A673 (cell line): ENCODE data around the gene CCR2. TPM values are rescaled to one million over a fixed set of nuclear protein-coding genes. Genes with fewer than 3 reads are reported as not detected.

Experiments used
- BruUV-seq: library from RNA; stranded (reverse); fragments of 400-500 nt; replicated peaks from 2 replicates; lab custom pipeline; 2021; lab: Mats Ljungman, UMichigan
- CTCF ChIA-PET: fragments of 300-600 bp; sonication (Branson Sonifier 250); formaldehyde crosslinking; loops from one replicate; lab custom pipeline; 2022; ENCODE audit warnings: antibody characterized with exemption; lab: Charles Lee
- POLR2A ChIA-PET: fragments of 300-600 bp; sonication (Branson Sonifier 250); formaldehyde crosslinking; loops from one replicate; lab custom pipeline; 2022; ENCODE audit warnings: antibody characterized with exemption; ENCODE audit not compliant: low non-redundant PET; lab: Charles Lee
- DNase-seq: peaks from one replicate; pipeline ENCODE4 v3.0.0-alpha.2; 2015; ENCODE audit warnings: low spot score
- H3K27ac ChIP-seq: fragments of 200-600 bp; sonication (generic); 2 replicates; pipeline ENCODE4 v1.5.1; 2016; ENCODE audit warnings: mixed run types, low read depth, mild to moderate bottlenecking, mixed read lengths, antibody characterized with exemption, low read length; ENCODE audit not compliant: poor library complexity, severe bottlenecking
- H3K27me3 ChIP-seq: fragments of 200-600 bp; sonication (generic); replicated peaks from 2 replicates; pipeline ENCODE4 v1.6.1; 2017; ENCODE audit warnings: mixed run types, low read depth, mild to moderate bottlenecking, mixed read lengths, antibody characterized with exemption, low read length; ENCODE audit not compliant: insufficient read depth, poor library complexity
- H3K36me3 ChIP-seq: fragments of 200-600 bp; sonication (generic); 2 replicates; pipeline ENCODE4 v1.6.1; 2016; ENCODE audit warnings: mixed run types, mild to moderate bottlenecking, mixed read lengths, antibody characterized with exemption, low read length; ENCODE audit not compliant: insufficient read depth, poor library complexity, severe bottlenecking
- H3K4me1 ChIP-seq: fragments of 200-600 bp; sonication (generic); 2 replicates; pipeline ENCODE4 v1.6.1; 2017; ENCODE audit warnings: mixed run types, mild to moderate bottlenecking, mixed read lengths, antibody characterized with exemption, low read length; ENCODE audit not compliant: insufficient read depth, poor library complexity, severe bottlenecking
- H3K4me3 ChIP-seq: fragments of 200-600 bp; sonication (generic); 2 replicates; pipeline ENCODE4 v1.5.1; 2016; ENCODE audit warnings: low read depth, mixed run types, mild to moderate bottlenecking, mixed read lengths, low read length; ENCODE audit not compliant: poor library complexity, severe bottlenecking
- H3K9me3 ChIP-seq: fragments of 200-600 bp; sonication (generic); 2 replicates; pipeline ENCODE4 v1.6.1; 2016; ENCODE audit warnings: mixed run types, low read depth, mild to moderate bottlenecking, mixed read lengths, antibody characterized with exemption, low read length; ENCODE audit not compliant: poor library complexity, severe bottlenecking
- EZH2 ChIP-seq: fragments of 200-600 bp; sonication (generic); IDR thresholded peaks from 2 replicates; pipeline ENCODE4 v1.6.1; 2017; ENCODE audit warnings: borderline replicate concordance, low read depth, mild to moderate bottlenecking, mixed read lengths, antibody characterized with exemption, low read length; ENCODE audit not compliant: poor library complexity, severe bottlenecking
- intact Hi-C: fragments of 100-400 bp; cut with micrococcal nuclease; formaldehyde crosslinking; loops from one replicate; pipeline ENCODE4 v1.10.0; 2022; ENCODE audit not compliant: unreplicated experiment
- total RNA-seq: library from RNA; stranded (reverse); gene quantifications from 2 replicates; pipeline ENCODE4 v1.2.3, GENCODE V29; 2021
- TF ChIP-seq, protein P1 (sequence below): fragments of 300-800, 200-600 bp; sonication (generic); conservative IDR thresholded peaks from 2 replicates; pipeline ENCODE4 v1.5.1; 2017; ENCODE audit warnings: low read depth, mild to moderate bottlenecking, antibody characterized with exemption, low read length, moderate library complexity, mixed read lengths

The CCR2 gene
- total RNA-seq, 1 experiment from 2014 or later, result not detected

DNA sequence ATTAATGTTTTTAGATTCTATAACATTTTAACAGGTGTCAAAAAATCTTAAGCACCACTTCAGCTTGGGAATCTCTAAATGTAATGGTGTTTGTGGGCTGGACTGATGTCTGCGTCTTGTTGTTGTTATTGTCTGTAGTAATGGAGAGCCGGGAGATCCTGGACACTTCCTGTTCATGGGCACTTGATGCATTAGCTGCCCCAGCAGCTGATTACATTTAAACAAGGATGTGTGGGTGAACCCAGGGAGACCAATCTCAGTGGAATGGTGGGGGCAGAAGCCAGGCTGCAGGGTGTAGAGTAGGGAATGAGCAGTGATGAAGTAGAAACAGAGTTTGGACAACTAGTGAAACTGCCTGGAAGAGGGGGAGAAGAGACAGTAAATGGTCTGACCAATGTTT lies 45.2 kb downstream of the CCR2 start:
- BruUV-seq, result no TSS peak
- Histone ChIP-seq H3K4me3 (no peak overlapping the region), H3K4me1 (no peaks in the 10 kb centered on the region), H3K27me3 (no peaks in the 10 kb centered on the region), H3K36me3 (no peaks in the 10 kb centered on the region), H3K9me3 (no peaks in the 10 kb centered on the region), H3K27ac (no peak overlapping the region)
- DNase-seq, result no peak
- intact Hi-C loops, result no loop called here
- ChIA-PET POLR2A (no interaction called here), CTCF (no interaction called here)
- TF ChIP-seq, protein P1, sequence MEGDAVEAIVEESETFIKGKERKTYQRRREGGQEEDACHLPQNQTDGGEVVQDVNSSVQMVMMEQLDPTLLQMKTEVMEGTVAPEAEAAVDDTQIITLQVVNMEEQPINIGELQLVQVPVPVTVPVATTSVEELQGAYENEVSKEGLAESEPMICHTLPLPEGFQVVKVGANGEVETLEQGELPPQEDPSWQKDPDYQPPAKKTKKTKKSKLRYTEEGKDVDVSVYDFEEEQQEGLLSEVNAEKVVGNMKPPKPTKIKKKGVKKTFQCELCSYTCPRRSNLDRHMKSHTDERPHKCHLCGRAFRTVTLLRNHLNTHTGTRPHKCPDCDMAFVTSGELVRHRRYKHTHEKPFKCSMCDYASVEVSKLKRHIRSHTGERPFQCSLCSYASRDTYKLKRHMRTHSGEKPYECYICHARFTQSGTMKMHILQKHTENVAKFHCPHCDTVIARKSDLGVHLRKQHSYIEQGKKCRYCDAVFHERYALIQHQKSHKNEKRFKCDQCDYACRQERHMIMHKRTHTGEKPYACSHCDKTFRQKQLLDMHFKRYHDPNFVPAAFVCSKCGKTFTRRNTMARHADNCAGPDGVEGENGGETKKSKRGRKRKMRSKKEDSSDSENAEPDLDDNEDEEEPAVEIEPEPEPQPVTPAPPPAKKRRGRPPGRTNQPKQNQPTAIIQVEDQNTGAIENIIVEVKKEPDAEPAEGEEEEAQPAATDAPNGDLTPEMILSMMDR, result no peak
- no peak for TF ChIP-seq EZH2

DNA sequence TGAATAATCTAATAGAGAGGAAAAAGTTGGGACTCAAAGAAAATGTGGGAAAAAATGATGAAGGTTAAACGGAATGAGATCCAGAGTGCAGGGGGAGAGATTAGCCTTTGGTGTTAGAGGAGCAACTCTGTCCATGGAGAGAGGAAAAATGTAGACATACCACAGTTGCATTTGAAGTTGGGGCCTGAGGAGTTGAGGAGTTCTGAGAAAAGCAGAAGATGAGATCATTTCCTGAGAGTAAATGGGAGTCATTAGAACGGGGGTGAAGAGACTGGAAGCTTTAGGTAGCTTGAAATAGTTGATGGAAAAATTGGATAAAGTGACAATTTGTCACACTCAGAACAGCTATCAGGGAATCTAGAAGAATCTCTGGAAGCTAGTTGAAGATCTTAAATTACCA lies 45.6 kb downstream of the CCR2 start:
- intact Hi-C loops, result no loop called here
- ChIA-PET POLR2A (no interaction called here), CTCF (no interaction called here)
- no peaks in the 10 kb centered on the region for H3K4me1 ChIP-seq
- no peaks in the 10 kb centered on the region for H3K27me3 ChIP-seq
- TF ChIP-seq, protein P1, result no peak
- no peak for TF ChIP-seq EZH2
- H3K4me3 ChIP-seq, result no peak overlapping the region
- no peaks in the 10 kb centered on the region for H3K36me3 ChIP-seq
- BruUV-seq, result no TSS peak
- no peak overlapping the region for H3K27ac ChIP-seq
- DNase-seq, result no peak
- H3K9me3 ChIP-seq, result no peaks in the 10 kb centered on the region

DNA sequence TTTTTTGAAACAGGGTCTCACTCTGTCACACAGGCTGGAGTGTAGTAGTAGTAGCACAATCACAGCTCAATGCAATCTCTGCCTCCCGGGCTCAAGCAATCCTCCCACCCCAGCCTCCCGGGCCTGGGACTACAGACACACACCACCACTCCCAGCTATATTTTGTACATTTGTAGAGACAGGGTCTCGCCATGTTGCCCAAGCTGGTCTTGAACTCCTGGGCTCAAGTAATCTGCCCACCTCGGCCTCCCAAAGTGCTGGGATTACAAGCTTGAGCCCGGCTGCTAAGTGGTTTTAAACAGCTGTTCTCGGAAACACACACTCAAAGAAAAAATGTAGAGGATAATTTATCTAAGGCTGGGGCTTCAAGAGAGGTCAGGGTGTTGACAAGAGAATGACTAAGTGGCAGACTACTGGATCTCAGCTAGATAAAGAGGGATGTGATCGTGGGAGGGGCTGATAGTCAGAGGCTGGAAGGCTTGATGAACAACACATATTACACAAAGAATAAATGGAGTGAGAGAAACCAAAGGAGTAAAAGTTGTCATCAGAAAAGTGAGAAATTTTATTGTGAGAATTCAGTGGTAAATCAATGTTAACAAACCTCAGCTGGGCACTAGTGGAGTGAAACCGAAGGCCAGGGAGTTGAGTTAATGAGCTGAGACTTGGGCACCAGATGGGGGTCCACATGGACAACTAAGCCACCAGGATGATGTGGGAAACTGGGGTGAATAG lies 46.3 kb downstream of the CCR2 start:
- no peak overlapping the region for H3K27ac ChIP-seq
- no TSS peak for BruUV-seq
- ChIA-PET POLR2A (no interaction called here), CTCF (no interaction called here)
- H3K4me3 ChIP-seq, result no peak overlapping the region
- no peaks in the 10 kb centered on the region for H3K27me3 ChIP-seq
- intact Hi-C loops, result no loop called here
- TF ChIP-seq, protein P1, result no peak
- H3K36me3 ChIP-seq, result no peaks in the 10 kb centered on the region
- H3K4me1 ChIP-seq, result no peaks in the 10 kb centered on the region
- no peak for DNase-seq
- H3K9me3 ChIP-seq, result no peaks in the 10 kb centered on the region
